GM21529 (cell line): ENCODE measurements around the gene NUP62.
A peak's percentile ranks its signal among the peaks of the same experiment; 100 is the strongest.

ENCODE experiments used
- ATAC-seq: cut with Tn5 transposase; IDR thresholded peaks from one replicate; pipeline ENCODE4 v1.9.1; 2021; ENCODE audit not compliant: unreplicated experiment

Gene NUP62

DNA sequence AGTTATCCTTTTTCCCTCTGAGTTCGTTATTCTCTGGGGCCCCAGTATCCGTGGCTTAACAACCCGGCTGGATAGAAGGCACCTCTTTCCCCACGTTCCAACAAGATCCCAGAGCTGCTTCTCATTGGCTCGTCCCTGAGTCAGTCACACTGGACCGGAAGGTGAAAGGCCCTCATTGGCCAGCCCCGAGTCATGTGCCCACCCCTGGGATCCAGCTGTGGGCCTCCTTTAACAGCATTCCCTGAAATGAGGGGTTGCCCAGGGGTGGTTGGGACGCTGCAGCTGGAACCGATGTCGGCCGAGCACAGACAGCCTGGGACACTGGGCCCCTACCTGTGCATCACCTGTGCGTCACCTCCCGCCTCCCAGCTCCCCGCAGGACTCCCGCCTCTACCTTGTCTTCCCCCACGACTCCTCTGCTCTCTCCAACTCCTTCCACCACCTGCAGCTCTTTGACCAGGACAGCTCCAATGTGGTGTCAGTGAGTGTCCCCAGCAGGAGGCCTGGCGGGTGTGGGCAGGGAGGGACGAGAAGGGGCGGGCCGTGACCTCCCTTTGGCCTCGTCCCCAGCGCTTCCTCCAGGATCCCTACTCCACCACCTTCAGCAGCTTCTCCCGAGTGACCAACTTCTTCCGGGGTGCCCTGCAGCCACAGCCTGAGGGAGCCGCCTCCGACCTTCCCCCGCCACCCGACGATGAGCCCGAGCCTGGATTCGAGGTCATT, 47.5 kb downstream of the NUP62 start:
- no peak for ATAC-seq

GRCh38 chr19:49881186-49881585, 48.1 kb downstream of the NUP62 start:
- ATAC-seq, result no peak

- no peak for ATAC-seq
Observed at GRCh38 chr19:49880162-49880869, 49.0 kb downstream of the NUP62 start.

- ATAC-seq, result no peak
Observed at GRCh38 chr19:49879243-49879963, 49.9 kb downstream of the NUP62 start.

GRCh38 chr19:49878744-49879070, 50.6 kb downstream of the NUP62 start:
- no peak for ATAC-seq

- peak; percentile 52 for ATAC-seq
Observed at GRCh38 chr19:49877879-49878743, 51.2 kb downstream of the NUP62 start.

- ATAC-seq, result peak; percentile 59
Observed at GRCh38 chr19:49877020-49877878, 52.1 kb downstream of the NUP62 start, which contains the start of the genes AKT1S1 and TBC1D17. Gene AKT1S1 (minus strand): TSS chr19:49877355. CDS start chr19:49873295, 4,060 bp downstream. Gene TBC1D17 (plus strand): TSS chr19:49877702. CDS start chr19:49877724, 22 bp downstream.

DNA sequence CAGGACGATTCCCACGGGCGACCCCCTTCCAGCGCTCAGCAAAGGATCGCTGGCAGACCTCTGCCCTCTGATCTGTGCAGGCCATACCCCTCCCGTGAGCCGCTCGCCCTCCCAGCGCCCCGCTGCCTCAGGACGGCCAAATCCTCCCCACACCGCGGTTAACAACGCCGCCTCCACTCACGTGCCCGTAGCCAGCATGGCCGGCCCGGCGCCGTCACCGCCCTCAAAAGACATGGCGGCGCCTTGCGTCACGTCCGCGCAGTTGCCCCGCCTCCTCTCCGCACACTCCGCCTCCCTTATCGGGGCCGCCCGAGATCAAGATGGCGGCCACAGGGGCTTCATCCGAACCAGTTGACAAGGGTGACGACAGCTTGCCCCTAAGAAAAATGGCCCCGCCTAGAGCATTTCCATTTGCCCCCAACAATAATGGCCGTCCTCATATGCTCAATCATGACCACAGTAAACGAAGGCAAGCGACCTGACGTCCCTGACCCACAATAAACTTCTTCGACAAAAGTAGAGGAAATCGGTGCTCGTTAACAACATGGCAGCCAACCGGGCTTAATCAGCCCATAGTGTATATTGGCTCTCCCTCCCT, 52.8 kb downstream of the NUP62 start:
- ATAC-seq, result peak; percentile 40

GRCh38 chr19:49875857-49876421, 53.4 kb downstream of the NUP62 start:
- ATAC-seq, result no peak

- no peak for ATAC-seq
Observed at GRCh38 chr19:49875177-49875576, 54.1 kb downstream of the NUP62 start.

DNA sequence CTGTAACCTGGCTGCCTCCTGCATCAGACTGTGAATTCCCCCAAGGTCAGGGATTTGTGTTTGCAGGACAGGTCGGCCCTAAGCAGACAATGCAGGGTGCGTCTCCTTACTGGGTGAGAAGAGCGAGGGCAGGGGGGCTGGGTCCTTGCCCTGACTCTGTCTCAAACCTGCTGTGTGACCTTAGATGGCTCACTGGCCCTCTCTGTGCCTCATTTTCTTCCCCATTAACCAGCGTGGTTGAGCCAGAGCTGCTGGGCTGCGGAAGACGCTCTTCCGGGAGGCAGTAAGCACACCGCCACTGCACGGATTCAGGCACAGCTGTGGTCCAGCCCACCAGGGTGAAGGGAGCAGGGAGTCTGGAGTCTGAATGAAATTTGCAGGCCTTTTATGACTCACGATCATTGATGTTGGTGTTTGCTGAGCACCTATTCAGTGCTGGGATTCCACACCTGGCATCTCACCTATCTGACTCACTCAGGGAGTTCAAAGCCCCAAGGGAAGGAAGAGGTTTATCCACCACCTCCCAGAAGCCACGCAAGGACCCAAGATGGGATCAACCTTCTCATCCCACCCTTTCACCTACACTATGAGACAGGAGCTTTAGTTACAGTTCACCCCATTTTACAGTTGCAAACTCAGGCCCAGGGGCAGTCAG, 54.7 kb downstream of the NUP62 start:
- no peak for ATAC-seq

- no peak for ATAC-seq
Observed at GRCh38 chr19:49873834-49874233, 55.5 kb downstream of the NUP62 start.

- ATAC-seq, result no peak
Observed at GRCh38 chr19:49873129-49873521, 56.2 kb downstream of the NUP62 start.

DNA sequence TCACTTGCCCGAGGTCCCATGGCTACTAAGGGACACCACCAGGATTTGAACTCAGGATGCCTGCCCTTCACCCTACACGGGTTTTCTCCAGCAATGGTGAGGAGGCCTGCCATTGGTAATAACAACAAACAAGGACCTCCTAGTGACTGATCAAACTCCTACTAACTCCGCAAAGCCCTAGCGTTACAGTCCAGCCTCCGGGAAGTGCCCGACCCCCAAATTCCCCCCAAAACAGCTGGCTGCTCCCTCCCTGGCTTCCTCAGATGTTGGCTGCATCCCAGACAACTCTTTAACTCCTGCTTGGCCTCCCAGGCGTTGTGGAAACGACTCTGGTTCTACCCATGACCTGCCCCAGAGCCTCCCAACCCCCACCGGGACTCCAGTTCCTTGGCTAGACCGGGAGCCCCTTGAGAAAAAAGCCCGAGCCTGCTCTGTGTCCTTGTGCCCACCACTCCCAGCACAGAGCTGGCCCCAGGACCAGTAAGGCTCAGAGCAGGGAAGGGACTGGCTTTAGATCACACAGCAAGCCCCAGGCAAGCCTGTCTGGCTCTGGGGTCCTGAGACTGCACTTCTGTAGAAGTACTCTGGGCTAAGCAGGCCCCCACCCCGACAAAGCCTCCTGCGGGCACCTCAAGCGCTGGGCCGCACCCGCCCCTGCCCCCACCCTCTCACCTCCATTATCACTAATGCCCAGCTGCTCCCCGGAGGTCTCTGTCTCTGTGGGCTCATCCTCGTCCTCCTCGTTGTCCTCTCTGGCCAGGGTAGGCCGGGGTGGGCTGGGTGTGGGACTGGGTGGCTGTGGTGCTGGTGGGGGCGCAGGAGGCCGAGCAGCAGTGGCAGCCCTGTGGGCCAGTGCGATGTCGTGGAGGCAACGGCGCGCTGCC, 56.8 kb downstream of the NUP62 start:
- ATAC-seq, result no peak

DNA sequence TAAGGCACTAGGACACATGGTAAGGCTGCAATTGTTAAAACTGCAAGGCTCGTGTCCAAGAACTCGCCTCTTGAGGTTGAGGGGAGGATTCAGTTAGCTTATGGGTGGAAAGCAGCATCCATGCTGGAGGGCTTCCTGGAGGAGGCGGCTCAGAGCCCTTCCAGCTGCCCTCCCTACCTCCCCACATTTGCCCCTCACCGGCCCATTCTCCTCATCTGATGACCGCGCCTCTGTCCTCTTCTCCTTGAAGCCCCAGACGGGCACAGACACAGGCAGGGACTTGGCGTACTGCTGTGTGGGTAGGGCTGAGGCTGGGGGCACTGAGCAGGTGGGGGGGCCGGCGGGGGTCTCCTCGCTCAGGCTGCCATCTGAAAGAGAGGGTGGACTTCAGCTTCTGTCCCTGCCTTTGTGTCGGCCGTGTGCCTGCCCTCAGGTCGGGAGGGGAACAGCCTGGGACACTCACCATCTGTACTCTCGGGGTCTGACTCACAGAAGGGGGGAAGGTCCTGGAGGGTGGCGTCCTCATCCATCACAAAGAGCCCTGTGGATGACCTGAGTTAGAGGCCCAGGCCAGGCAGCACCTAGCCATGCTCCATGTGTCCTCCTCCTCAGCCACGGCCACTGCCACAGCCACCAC, 57.8 kb downstream of the NUP62 start:
- ATAC-seq, result no peak

DNA sequence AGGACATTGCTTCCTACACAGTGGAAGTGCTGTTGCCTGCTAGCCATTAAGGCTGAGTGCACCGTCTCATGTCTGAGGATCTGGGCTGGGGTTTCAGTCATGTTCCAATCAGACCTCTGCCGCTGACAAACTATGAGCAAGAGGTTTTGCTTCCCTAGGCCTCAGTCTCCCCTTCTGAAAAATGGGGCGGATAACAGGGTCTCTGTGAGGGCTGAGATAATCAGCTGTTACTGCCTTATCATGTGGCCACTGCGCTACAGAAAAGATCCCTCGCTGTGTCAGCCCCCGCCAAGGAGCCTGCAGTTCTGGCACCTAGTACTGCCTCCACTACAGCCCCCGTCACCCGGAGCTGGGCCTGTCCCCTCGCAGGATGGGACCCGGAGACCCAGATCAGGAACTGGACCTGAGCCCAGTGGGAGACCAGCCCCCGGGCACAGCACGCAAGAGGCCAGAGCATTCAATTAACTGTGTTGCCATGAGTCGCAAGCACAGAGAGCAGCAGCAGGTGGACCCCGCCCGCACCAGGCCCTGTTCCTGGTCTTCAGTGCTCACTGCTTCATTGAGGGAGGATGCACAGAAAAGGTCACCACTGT, 58.9 kb downstream of the NUP62 start:
- no peak for ATAC-seq
